IMR-90 (cell line): ENCODE results near the gene RABEP1. TPM values are rescaled to one million over a fixed set of nuclear protein-coding genes. Genes with fewer than 3 reads are reported as not detected.

Experiments used
- ATAC-seq: fragments of 200-7000 bp; cut with Tn5 transposase; 2 replicates; pipeline ENCODE4 v1.9.1; 2020; ENCODE audit warnings: low read depth, mild to moderate bottlenecking, moderate library complexity
- BruUV-seq: library from RNA; stranded (reverse); fragments of 400-500 nt; replicated peaks from 2 replicates; lab custom pipeline; 2021; lab: Mats Ljungman, UMichigan
- CTCF ChIA-PET: fragments of 300-600 bp; formaldehyde crosslinking; extraction: SDS; loops from one replicate; lab custom pipeline; 2021; ENCODE audit warnings: antibody characterized with exemption; lab: Yijun Ruan, JAX
- POLR2A ChIA-PET: fragments of 300-600 bp; sonication (Branson Sonifier 250); formaldehyde crosslinking; loops from one replicate; lab custom pipeline; 2022; ENCODE audit warnings: antibody characterized with exemption; ENCODE audit not compliant: unreplicated experiment; lab: Charles Lee
- DNase-seq: peaks from one replicate; pipeline ENCODE4 v3.0.0; 2013
- H2AFZ ChIP-seq: replicated peaks from 2 replicates; pipeline ENCODE3; 2013; ENCODE audit warnings: low read length, mild to moderate bottlenecking; ENCODE audit not compliant: poor library complexity
- H2AK5ac ChIP-seq: 2 replicates; pipeline ENCODE4 v1.6.1; 2013; ENCODE audit warnings: low read depth, low read length, inconsistent platforms
- H2AK9ac ChIP-seq: replicated peaks from 2 replicates; pipeline ENCODE3; 2013; ENCODE audit warnings: mild to moderate bottlenecking, low read depth, low read length, moderate library complexity; ENCODE audit not compliant: poor library complexity
- H2BK120ac ChIP-seq: 2 replicates; pipeline ENCODE4 v1.6.1; 2013; ENCODE audit warnings: low read depth, low read length, inconsistent platforms
- H2BK15ac ChIP-seq: 3 replicates; pipeline ENCODE4 v1.6.1; 2013; ENCODE audit warnings: low read depth, low read length, inconsistent platforms
- H2BK20ac ChIP-seq: 2 replicates; pipeline ENCODE4 v1.6.1; 2013; ENCODE audit warnings: low read depth, mild to moderate bottlenecking, inconsistent platforms, low read length, moderate library complexity
- H2BK5ac ChIP-seq: 2 replicates; pipeline ENCODE4 v1.6.1; 2013; ENCODE audit warnings: mild to moderate bottlenecking, low read depth, low read length, inconsistent platforms; ENCODE audit not compliant: poor library complexity, severe bottlenecking
- H3K14ac ChIP-seq: replicated peaks from 2 replicates; pipeline ENCODE4 v1.6.1; 2013; ENCODE audit warnings: low read depth, low read length, inconsistent platforms
- H3K18ac ChIP-seq: 2 replicates; pipeline ENCODE4 v1.6.1; 2013; ENCODE audit warnings: low read depth, low read length, control low read depth
- H3K23ac ChIP-seq: 2 replicates; pipeline ENCODE4 v1.6.1; 2013; ENCODE audit warnings: low read depth, low read length, inconsistent platforms
- H3K27ac ChIP-seq: 2 replicates; pipeline ENCODE4 v1.5.1; 2013; ENCODE audit warnings: mild to moderate bottlenecking, control low read depth, low read length; ENCODE audit not compliant: insufficient read depth
- H3K27me3 ChIP-seq: 2 replicates; pipeline ENCODE4 v1.6.1; 2013; ENCODE audit warnings: low read length; ENCODE audit not compliant: control insufficient read depth, insufficient read depth
- H3K36me3 ChIP-seq: 2 replicates; pipeline ENCODE4 v1.6.1; 2013; ENCODE audit warnings: low read length, mixed read lengths; ENCODE audit not compliant: control insufficient read depth, insufficient read depth
- H3K4ac ChIP-seq: 2 replicates; pipeline ENCODE4 v1.6.1; 2013; ENCODE audit warnings: low read depth, low read length, inconsistent platforms
- H3K4me1 ChIP-seq: 2 replicates; pipeline ENCODE4 v1.6.1; 2013; ENCODE audit warnings: low read length, mixed read lengths; ENCODE audit not compliant: control insufficient read depth, insufficient read depth
- H3K4me2 ChIP-seq: 2 replicates; pipeline ENCODE4 v1.6.1; 2013; ENCODE audit warnings: low read depth, mild to moderate bottlenecking, control low read depth, low read length, moderate library complexity
- H3K4me3 ChIP-seq: 2 replicates; pipeline ENCODE4 v1.5.1; 2013; ENCODE audit warnings: low read depth, mild to moderate bottlenecking, control low read depth, low read length, moderate library complexity; ENCODE audit not compliant: insufficient read depth
- H3K56ac ChIP-seq: 2 replicates; pipeline ENCODE4 v1.6.1; 2013; ENCODE audit warnings: low read length, inconsistent platforms; ENCODE audit not compliant: insufficient read depth; ENCODE audit errors: extremely low read depth
- H3K79me1 ChIP-seq, 2 experiments: 2 replicates each; pipeline ENCODE4 v1.6.1; 2013; ENCODE audit warnings: low read length in 2 of 2, inconsistent platforms in 1 of 2, low read depth in 1 of 2
- H3K9ac ChIP-seq: 2 replicates; pipeline ENCODE4 v1.6.1; 2013; ENCODE audit warnings: low read depth, low read length, control low read depth
- H3K9me1 ChIP-seq: 2 replicates; pipeline ENCODE4 v1.6.1; 2013; ENCODE audit warnings: low read length, inconsistent platforms; ENCODE audit not compliant: insufficient read depth
- H3K9me3 ChIP-seq: 2 replicates; pipeline ENCODE4 v1.6.1; 2013; ENCODE audit warnings: low read length; ENCODE audit not compliant: control insufficient read depth, insufficient read depth
- H4K20me1 ChIP-seq: 2 replicates; pipeline ENCODE4 v1.6.1; 2013; ENCODE audit warnings: low read length, inconsistent platforms; ENCODE audit not compliant: insufficient read depth
- H4K5ac ChIP-seq: 2 replicates; pipeline ENCODE4 v1.6.1; 2013; ENCODE audit warnings: mild to moderate bottlenecking, low read depth, low read length, control low read depth
- H4K8ac ChIP-seq, 2 experiments: 2 replicates each; pipeline ENCODE4 v1.6.1; 2013; ENCODE audit warnings: low read depth in 2 of 2, low read length in 2 of 2, control low read depth in 1 of 2, inconsistent platforms in 1 of 2
- H4K91ac ChIP-seq: 2 replicates; pipeline ENCODE4 v1.6.1; 2013; ENCODE audit warnings: low read depth, low read length, inconsistent platforms; ENCODE audit not compliant: insufficient read depth
- CEBPB ChIP-seq: IDR thresholded peaks from 2 replicates; pipeline ENCODE4 v1.6.1; 2012; ENCODE audit warnings: low read depth, low read length, improper control_type of control experiment
- CHD1 ChIP-seq: IDR thresholded peaks from 2 replicates; pipeline ENCODE4 v1.6.1; 2012; ENCODE audit warnings: low read depth, low read length, improper control_type of control experiment
- FOS ChIP-seq: fragments of 150-350 bp; IDR thresholded peaks from 2 replicates; pipeline ENCODE4 v1.6.1; 2016; ENCODE audit warnings: low read depth, low read length
- MAZ ChIP-seq: IDR thresholded peaks from 2 replicates; pipeline ENCODE4 v1.6.1; 2012; ENCODE audit warnings: low read depth, mild to moderate bottlenecking, low read length, improper control_type of control experiment, moderate library complexity, borderline replicate concordance
- MXI1 ChIP-seq: IDR thresholded peaks from 2 replicates; pipeline ENCODE4 v1.6.1; 2012; ENCODE audit warnings: low read depth, mild to moderate bottlenecking, low read length, moderate library complexity, borderline replicate concordance
- NFE2L2 ChIP-seq: fragments of 150-350 bp; IDR thresholded peaks from 2 replicates; pipeline ENCODE4 v1.6.1; 2016; ENCODE audit warnings: low read depth, mild to moderate bottlenecking, low read length
- POLR2A ChIP-seq: IDR thresholded peaks from 2 replicates; pipeline ENCODE4 v1.6.1; 2012; ENCODE audit warnings: mild to moderate bottlenecking, low read depth, low read length
- RAD21 ChIP-seq: IDR thresholded peaks from 2 replicates; pipeline ENCODE4 v1.6.1; 2012; ENCODE audit warnings: low read length, improper control_type of control experiment
- RCOR1 ChIP-seq: IDR thresholded peaks from 2 replicates; pipeline ENCODE4 v1.6.1; 2012; ENCODE audit warnings: mild to moderate bottlenecking, low read length, improper control_type of control experiment; ENCODE audit not compliant: insufficient replicate concordance
- RFX5 ChIP-seq: IDR thresholded peaks from 2 replicates; pipeline ENCODE4 v1.8.0; 2012; ENCODE audit warnings: low read depth, mild to moderate bottlenecking, low read length, moderate library complexity
- SMC3 ChIP-seq: fragments of 150-350 bp; IDR thresholded peaks from 2 replicates; pipeline ENCODE4 v1.6.1; 2016; ENCODE audit warnings: low read depth, mild to moderate bottlenecking, antibody characterized with exemption, low read length, moderate library complexity
- WGBS, 2 experiments: methylation state at CpG; one replicate each; pipeline versions ENCODE4 v1.1.5 to v1.1.7; 2013; ENCODE audit warnings: missing lambda C conversion rate in 2 of 2; ENCODE audit not compliant: insufficient read length in 1 of 2; ENCODE audit errors: extremely low coverage in 2 of 2; 5-methylcytosine and 5-hydroxymethylcytosine counted together
- dilution Hi-C: fragments of 300-500 bp; cut with HindIII; formaldehyde crosslinking; loops from one replicate; pipeline ENCODE4 v1.14.3; 2018; ENCODE audit warnings: low sequenced_read_pairs; ENCODE audit not compliant: unreplicated experiment
- in situ Hi-C: fragments of 300-500 bp; cut with MboI; formaldehyde crosslinking; loops from 3 replicates; pipeline ENCODE4 v1.14.3; 2019; ENCODE audit warnings: low sequenced_read_pairs, inconsistent platforms, mixed read lengths
- intact Hi-C: fragments of 100-400 bp; cut with micrococcal nuclease; formaldehyde crosslinking; loops from 2 replicates; pipeline ENCODE4 v1.10.0; 2022
- polyA plus RNA-seq, 3 experiments: library from polyadenylated mRNA; depleted of rRNA; stranded (reverse); fragments of >200 nt; gene quantifications; 2 replicates each; pipeline ENCODE4 v1.2.3, GENCODE V29; 2012; ENCODE audit warnings: low replicate concordance in 1 of 3
- total RNA-seq: library from RNA; depleted of rRNA; stranded (reverse); fragments of >200 nt; gene quantifications from 2 replicates; pipeline ENCODE4 v1.2.3, GENCODE V29; 2012
- TF ChIP-seq, protein P1 (sequence below): conservative IDR thresholded peaks from 2 replicates; pipeline ENCODE4 v1.5.1; 2012; ENCODE audit warnings: mild to moderate bottlenecking, low read depth, low read length, improper control_type of control experiment
- TF ChIP-seq, protein P2 (sequence below): fragments of 150-350 bp; IDR thresholded peaks from 2 replicates; pipeline ENCODE4 v1.6.1; 2016; ENCODE audit warnings: low read depth, mild to moderate bottlenecking, low read length, moderate library complexity, borderline replicate concordance

The RABEP1 gene
- total and polyA plus RNA-seq, 2 of the 4 experiments (the other 2 are of a cell fraction): 15.3 to 38.2 TPM

DNA sequence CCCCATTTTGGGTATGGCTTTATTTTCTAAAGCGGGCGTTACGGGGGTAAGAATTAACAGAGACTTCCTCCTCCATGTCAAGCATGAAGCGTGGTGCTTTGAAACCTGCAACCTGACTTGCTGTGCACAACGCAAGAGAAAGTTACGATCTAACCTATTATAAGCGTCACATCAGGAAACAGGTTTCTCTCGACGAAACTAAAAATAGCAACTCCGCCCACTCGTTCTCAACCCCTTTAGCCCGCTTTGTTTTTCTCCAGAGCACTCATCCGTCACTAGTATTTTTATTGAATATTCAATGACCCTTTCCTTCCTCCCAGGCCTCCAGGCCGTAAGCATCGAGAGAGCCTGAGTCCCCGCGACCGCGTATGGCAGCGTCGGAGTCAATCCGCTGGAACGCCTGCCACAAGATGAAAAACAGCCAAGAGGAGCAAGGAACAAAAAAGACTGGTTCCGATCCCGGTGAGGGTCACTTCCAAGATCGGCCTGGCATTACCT lies 136.8 kb downstream of the RABEP1 start:
- H3K4me3 ChIP-seq: peak overlapping the region; percentile 76
- peak overlapping the region; percentile 84 for H3K9ac ChIP-seq
- ChIA-PET POLR2A (interaction anchor here (0.6 kb wide), 1 partner anchor 44 kb away, joined by 3 read pairs; no protein-coding TSS in a partner anchor), CTCF (interaction anchor here (1.3 kb wide), 1 partner anchor 20 kb away, joined by 5 read pairs; the partner anchor contains the start of gene C1QBP)
- H4K20me1 ChIP-seq: peaks cover 8% of the 10 kb centered on the region; the same call in 1 of the 2 replicates
- H3K9me3 ChIP-seq: no peaks in the 10 kb centered on the region
- H4K91ac ChIP-seq: peak overlapping the region; percentile 64; the same call in 1 of the 2 replicates
- H3K4me1 ChIP-seq: peaks cover 4% of the 10 kb centered on the region
- BruUV-seq: TSS peak; percentile 72
- H2AK5ac ChIP-seq: peak overlapping the region; percentile 32; the same call in 1 of the 2 replicates
- TF ChIP-seq POLR2A (no peak), SMC3 (no peak), CEBPB (no peak), MAZ (no peak), CHD1 (no peak), NFE2L2 (no peak), RAD21 (no peak), MXI1 (no peak), FOS (no peak), RCOR1 (no peak), RFX5 (no peak)
- TF ChIP-seq, protein P1, sequence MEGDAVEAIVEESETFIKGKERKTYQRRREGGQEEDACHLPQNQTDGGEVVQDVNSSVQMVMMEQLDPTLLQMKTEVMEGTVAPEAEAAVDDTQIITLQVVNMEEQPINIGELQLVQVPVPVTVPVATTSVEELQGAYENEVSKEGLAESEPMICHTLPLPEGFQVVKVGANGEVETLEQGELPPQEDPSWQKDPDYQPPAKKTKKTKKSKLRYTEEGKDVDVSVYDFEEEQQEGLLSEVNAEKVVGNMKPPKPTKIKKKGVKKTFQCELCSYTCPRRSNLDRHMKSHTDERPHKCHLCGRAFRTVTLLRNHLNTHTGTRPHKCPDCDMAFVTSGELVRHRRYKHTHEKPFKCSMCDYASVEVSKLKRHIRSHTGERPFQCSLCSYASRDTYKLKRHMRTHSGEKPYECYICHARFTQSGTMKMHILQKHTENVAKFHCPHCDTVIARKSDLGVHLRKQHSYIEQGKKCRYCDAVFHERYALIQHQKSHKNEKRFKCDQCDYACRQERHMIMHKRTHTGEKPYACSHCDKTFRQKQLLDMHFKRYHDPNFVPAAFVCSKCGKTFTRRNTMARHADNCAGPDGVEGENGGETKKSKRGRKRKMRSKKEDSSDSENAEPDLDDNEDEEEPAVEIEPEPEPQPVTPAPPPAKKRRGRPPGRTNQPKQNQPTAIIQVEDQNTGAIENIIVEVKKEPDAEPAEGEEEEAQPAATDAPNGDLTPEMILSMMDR: no peak
- TF ChIP-seq, protein P2, sequence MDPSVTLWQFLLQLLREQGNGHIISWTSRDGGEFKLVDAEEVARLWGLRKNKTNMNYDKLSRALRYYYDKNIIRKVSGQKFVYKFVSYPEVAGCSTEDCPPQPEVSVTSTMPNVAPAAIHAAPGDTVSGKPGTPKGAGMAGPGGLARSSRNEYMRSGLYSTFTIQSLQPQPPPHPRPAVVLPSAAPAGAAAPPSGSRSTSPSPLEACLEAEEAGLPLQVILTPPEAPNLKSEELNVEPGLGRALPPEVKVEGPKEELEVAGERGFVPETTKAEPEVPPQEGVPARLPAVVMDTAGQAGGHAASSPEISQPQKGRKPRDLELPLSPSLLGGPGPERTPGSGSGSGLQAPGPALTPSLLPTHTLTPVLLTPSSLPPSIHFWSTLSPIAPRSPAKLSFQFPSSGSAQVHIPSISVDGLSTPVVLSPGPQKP: no peak
- H2BK120ac ChIP-seq: no peak overlapping the region; the same call in 1 of the 2 replicates
- 0% methylated on average over 15 of the region's 26 CpGs; no CpG with 5 or more reads in 1 of the 2 experiments for WGBS, 2 experiments
- no peaks in the 10 kb centered on the region for H3K27me3 ChIP-seq
- peak overlapping the region; percentile 8 for H3K14ac ChIP-seq
- H3K56ac ChIP-seq: peak overlapping the region; percentile 68
- peak; percentile 7 for ATAC-seq
- H3K27ac ChIP-seq: peak overlapping the region; percentile 80
- peak overlapping the region; percentile 92 for H3K4ac ChIP-seq
- H4K5ac ChIP-seq: no peak overlapping the region
- dilution Hi-C loops: no loop called here
- H2AFZ ChIP-seq: peak overlapping the region; percentile 100
- peaks cover 9% of the 10 kb centered on the region for H3K36me3 ChIP-seq
- H3K79me1 ChIP-seq: peaks cover 28 to 68% of the 10 kb centered on the region in 2 experiments
- H3K9me1 ChIP-seq: 0 out of 2 replicates have a peak, but pooled peaks cover 8% of the 10 kb centered on the region
- peak; percentile 39 for DNase-seq
- no peak overlapping the region for H2BK20ac ChIP-seq
- intact Hi-C loops: loop anchor here (1.0 to 10.0 kb wide), 2 partner anchors 134 to 170 kb away; partner anchors contain the start of gene RABEP1
- no peak overlapping the region for H2BK15ac ChIP-seq
- H3K18ac ChIP-seq: no peak overlapping the region
- H3K4me2 ChIP-seq: peak overlapping the region; percentile 96
- H2AK9ac ChIP-seq: peak overlapping the region; percentile 45
- peak overlapping the region; percentile 97 for H3K23ac ChIP-seq
- in situ Hi-C loops: no loop called here
- peak overlapping the region; percentile 33 to 92; a peak in 3 of 4 replicates for H4K8ac ChIP-seq
- H2BK5ac ChIP-seq: peak overlapping the region; percentile 55
